ENCODE measurements around the gene KCTD16.

- no peak for TF ChIP-seq EZH2 (optimal IDR thresholded peaks at IDR 0.05; ENCODE audit: low read depth, low read length)
- TF ChIP-seq CTCF (IDR thresholded peaks at IDR 0.05; ENCODE audit: low read length) = no peak
Observed at GRCh38 chr5:144237851-144238250, 67.2 kb downstream of the KCTD16 start.
